Activated CD4-positive, alpha-beta memory T cell treated with anti-CD3 and anti-CD28 coated beads for 36 hours (primary cell): Measurements from ENCODE around the gene SLC35F6. TPM values are rescaled to one million over a fixed set of nuclear protein-coding genes. Genes with fewer than 3 reads are reported as not detected.
"Not testable (repeated sequence)": the region's sequence is repeated elsewhere in the genome, so short reads cannot be mapped to it uniquely, and the experiment has no call there.

Source experiments
- CTCF ChIA-PET: fragments of 350-600 bp; sonication (Branson Sonifier 250); formaldehyde crosslinking; loops from one replicate; lab custom pipeline; 2021; ENCODE audit warnings: antibody characterized with exemption, inconsistent platforms; lab: Charles Lee
- POLR2A ChIA-PET: fragments of 350-600 bp; sonication (Branson Sonifier 250); formaldehyde crosslinking; loops from one replicate; lab custom pipeline; 2021; ENCODE audit warnings: antibody characterized with exemption; lab: Charles Lee
- DNase-seq: peaks from one replicate; pipeline ENCODE4 v3.0.0-alpha.2; 2020
- H3K27ac Mint-ChIP-seq: one replicate; pipeline ENCODE4 v1.8.0; 2021; ENCODE audit warnings: mixed read lengths
- H3K27me3 Mint-ChIP-seq: one replicate; pipeline ENCODE4 v1.8.0; 2021; ENCODE audit warnings: mixed read lengths
- H3K36me3 Mint-ChIP-seq: one replicate; pipeline ENCODE4 v1.8.0; 2021; ENCODE audit warnings: mixed read lengths
- H3K4me1 Mint-ChIP-seq: one replicate; pipeline ENCODE4 v1.8.0; 2021; ENCODE audit warnings: low read depth, mixed read lengths
- H3K4me3 Mint-ChIP-seq: one replicate; pipeline ENCODE4 v1.8.0; 2021; ENCODE audit warnings: mild to moderate bottlenecking, mixed read lengths
- H3K9me3 Mint-ChIP-seq: one replicate; pipeline ENCODE4 v1.8.0; 2021; ENCODE audit warnings: mixed read lengths
- intact Hi-C: fragments of 100-400 bp; cut with micrococcal nuclease; formaldehyde crosslinking; loops from one replicate; pipeline ENCODE4 v1.15.1; 2023
- total RNA-seq, 2 experiments: library from RNA; stranded (reverse); gene quantifications; one replicate each; pipeline ENCODE4 v1.2.3, GENCODE V29; 2021

SLC35F6 gene
- total RNA-seq, 2 experiments from 2014 or later = 6.6 to 6.8 TPM

DNA sequence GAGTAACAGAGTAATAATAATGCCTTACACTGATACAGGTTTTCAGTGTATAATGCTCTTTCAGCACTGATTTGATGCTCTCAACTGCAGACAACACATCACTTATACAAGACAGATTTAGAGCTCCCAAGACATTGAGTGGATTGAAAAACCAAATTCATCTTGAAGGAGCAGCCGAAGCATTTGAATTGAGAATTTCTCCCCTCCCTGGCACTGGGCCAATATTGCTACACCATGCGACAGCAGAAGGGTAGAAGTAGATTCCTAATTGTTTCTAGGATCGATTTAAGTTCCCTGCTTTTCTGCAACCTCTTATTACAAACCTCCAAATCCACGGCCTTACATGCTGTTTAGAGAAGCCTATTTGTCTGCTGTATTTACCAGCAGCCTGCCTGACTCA is 37.2 kb downstream of the SLC35F6 start:
- Mint-ChIP-seq H3K27me3 (no peaks in the 10 kb centered on the region), H3K27ac (no peak overlapping the region), H3K9me3 (no peaks in the 10 kb centered on the region), H3K36me3 (peaks cover 9% of the 10 kb centered on the region), H3K4me1 (no peaks in the 10 kb centered on the region), H3K4me3 (no peak overlapping the region)
- POLR2A ChIA-PET = no interaction called here
- intact Hi-C loops = no loop called here
- CTCF ChIA-PET = no interaction called here
- no peak for DNase-seq

DNA sequence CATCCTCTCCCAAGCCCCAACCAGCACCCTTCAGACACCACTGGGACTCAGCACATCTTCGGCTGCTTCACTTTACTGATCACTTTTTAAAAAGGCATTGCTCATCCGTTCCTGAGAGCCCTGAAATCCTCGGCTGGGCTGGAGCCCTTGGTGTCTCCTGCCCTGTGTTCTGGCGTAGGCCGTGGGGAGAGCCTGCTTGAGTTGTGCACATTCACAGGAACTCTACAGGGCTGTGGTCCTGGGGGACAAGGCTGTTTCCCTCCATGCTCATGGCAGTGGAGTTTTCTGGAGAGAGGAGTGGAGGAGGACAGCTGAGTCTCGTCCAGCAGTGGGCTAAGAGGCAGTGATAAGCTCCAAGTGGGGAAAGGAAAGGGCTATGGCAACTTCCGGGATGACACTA is 37.7 kb downstream of the SLC35F6 start:
- no peak overlapping the region for H3K27ac Mint-ChIP-seq
- intact Hi-C loops = no loop called here
- no peak for DNase-seq
- H3K4me3 Mint-ChIP-seq = no peak overlapping the region
- no peaks in the 10 kb centered on the region for H3K4me1 Mint-ChIP-seq
- CTCF ChIA-PET = no interaction called here
- no peaks in the 10 kb centered on the region for H3K9me3 Mint-ChIP-seq
- POLR2A ChIA-PET = no interaction called here
- peaks cover 9% of the 10 kb centered on the region for H3K36me3 Mint-ChIP-seq
- H3K27me3 Mint-ChIP-seq = no peaks in the 10 kb centered on the region

DNA sequence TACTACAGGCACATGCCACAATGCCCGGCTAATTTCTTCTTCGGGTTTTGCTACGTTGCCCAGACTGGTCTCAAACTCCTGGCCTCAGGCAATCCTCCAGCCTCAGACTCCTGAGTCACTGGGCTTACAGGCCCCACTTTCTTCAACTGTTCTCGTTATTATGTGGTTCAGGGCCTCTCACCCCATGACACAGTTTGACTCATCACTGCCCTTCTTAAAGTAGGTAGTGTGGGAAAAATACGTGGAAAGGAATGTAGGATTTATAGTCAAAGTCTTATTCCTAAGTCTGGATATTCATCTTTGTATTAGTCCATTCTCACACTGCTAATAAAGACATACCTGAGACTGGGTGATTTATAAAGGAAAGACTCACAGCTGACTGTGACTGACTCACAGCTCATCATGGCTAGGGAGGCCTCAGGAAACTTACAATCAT is 41.2 kb downstream of the SLC35F6 start:
- POLR2A ChIA-PET = no interaction called here
- no peaks in the 10 kb centered on the region for H3K36me3 Mint-ChIP-seq

DNA sequence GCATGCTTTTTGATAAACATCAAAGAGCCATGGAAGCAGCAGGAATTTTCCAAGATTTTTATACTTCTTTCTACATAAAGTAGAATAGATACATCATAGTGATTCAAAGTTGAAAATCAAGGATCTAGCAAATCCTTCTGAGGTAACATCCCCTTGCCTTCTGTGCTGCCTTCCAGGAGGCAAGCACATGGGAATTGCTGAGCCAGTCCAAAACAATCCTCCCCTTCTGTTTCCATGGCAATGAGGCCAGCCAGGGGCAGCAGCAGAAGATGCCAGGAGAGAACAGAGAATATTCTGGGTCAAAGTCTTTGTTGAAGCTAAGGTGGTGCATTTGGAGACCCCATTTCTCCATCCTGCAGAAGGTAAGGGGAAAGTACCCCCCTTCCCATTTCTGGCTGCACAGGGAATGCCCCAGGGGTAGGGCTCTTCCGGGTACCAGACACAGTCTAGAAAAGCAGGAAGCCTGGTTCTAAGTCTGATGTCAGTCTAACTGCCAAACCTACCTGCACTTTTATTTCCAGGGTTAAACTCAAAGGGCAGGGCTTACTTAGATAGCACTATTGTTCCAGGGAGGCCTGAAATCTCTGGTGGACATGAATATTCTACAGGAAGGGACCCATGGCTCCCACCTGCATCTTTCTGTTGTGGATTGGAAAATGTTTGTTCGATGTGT is 43.8 kb downstream of the SLC35F6 start:
- Mint-ChIP-seq H3K4me1 (peaks cover 11% of the 10 kb centered on the region), H3K4me3 (no peak overlapping the region), H3K9me3 (no peaks in the 10 kb centered on the region), H3K27me3 (no peaks in the 10 kb centered on the region), H3K27ac (no peak overlapping the region), H3K36me3 (no peaks in the 10 kb centered on the region)
- ChIA-PET POLR2A (interaction anchor here (0.6 kb wide), 1 partner anchor 85 kb away, joined by 6 read pairs; no protein-coding TSS in a partner anchor), CTCF (no interaction called here)
- intact Hi-C loops = no loop called here
- no peak for DNase-seq

More for the DNA sequence above, 41.2 kb downstream of the SLC35F6 start:
- H3K9me3 Mint-ChIP-seq = no peaks in the 10 kb centered on the region
- CTCF ChIA-PET = no interaction called here
- H3K4me1 Mint-ChIP-seq = peaks cover 8% of the 10 kb centered on the region
- no peak for DNase-seq
- H3K27me3 Mint-ChIP-seq = no peaks in the 10 kb centered on the region
- intact Hi-C loops = no loop called here
- no peak overlapping the region for H3K27ac Mint-ChIP-seq
- H3K4me3 Mint-ChIP-seq = no peak overlapping the region

DNA sequence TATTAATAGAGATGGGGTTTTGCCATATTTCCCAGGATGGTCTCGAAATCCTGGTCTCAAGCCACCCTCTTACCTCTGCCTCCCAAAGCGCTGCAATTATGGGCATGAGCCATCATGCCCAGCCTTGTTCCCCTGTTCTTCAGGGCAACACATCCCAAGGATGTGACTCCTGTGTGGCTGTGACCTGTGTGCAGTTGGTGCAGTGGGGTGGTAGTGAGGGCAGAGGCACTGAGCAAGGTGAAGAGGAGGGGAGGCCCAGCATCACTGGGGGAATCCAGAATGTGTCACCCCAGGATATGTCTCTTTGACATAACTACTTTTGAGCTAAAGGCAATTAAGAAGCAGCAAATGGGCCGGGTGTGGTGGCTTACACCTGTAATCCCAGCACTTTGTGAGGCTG is 45.1 kb downstream of the SLC35F6 start:
- no peak for DNase-seq
- no peaks in the 10 kb centered on the region for H3K27me3 Mint-ChIP-seq
- H3K4me3 Mint-ChIP-seq = no peak overlapping the region
- no peak overlapping the region for H3K27ac Mint-ChIP-seq
- ChIA-PET CTCF (no interaction called here), POLR2A (no interaction called here)
- no peaks in the 10 kb centered on the region for H3K36me3 Mint-ChIP-seq
- H3K9me3 Mint-ChIP-seq = no peaks in the 10 kb centered on the region
- peaks cover 11% of the 10 kb centered on the region for H3K4me1 Mint-ChIP-seq
- intact Hi-C loops = no loop called here

DNA sequence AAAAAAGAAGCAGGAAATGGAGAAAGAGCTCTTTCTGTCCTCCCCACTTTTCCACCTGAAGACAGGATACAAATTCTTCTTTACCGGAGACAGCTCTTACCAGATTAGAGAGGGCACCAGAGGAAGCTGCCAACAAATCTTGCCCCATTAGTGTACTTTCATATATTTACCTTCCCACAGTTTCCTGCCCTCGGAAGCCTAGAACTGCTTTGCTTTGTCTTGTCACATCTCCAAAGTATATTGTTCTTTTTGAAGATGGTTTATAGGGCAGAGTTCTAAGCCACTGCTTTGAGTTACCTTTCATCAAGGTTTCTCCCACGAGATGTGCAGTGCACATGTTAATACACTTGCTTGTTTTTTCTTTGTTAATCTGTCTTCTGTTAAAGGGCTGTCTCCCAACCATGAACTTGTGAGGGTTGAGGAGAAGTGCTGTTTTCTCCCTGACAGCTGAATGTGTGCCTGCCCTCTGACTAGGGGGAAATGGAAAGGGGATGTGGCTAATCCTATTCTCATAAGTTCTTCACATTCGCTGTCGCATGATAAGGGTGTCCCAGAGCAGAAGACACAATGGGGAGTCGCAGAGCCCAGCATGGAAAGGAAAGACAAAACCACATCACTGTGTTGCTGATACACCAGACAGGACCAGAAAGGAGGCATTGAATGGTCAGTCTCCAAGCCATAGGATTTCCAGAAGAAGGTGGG is 45.9 kb downstream of the SLC35F6 start:
- ChIA-PET POLR2A (no interaction called here), CTCF (no interaction called here)
- H3K36me3 Mint-ChIP-seq = no peaks in the 10 kb centered on the region
- no peak overlapping the region for H3K27ac Mint-ChIP-seq
- H3K4me1 Mint-ChIP-seq = peaks cover 11% of the 10 kb centered on the region
- no peaks in the 10 kb centered on the region for H3K9me3 Mint-ChIP-seq
- DNase-seq = no peak
- H3K4me3 Mint-ChIP-seq = no peak overlapping the region
- intact Hi-C loops = no loop called here
- peaks cover under 1% of the 10 kb centered on the region for H3K27me3 Mint-ChIP-seq

DNA sequence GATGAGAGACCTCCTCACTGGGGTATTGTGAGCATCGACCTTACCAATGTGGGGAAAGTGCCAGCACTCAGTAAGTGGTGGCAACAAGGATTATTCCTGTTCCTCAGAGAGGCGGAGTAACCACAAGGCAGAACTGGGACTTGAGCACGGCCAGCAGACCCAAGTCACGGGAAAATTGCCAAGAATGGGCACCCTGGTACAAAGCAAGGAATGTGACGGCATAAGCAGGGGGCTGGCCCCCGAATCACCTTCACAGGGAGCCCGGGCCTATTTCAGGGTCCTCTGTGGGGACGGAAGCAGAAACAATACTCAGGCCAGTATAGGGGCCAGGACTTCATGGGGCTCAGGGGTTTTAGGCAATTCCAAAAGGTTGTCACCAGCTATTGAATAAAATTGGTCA is 47.2 kb downstream of the SLC35F6 start:
- Mint-ChIP-seq H3K27ac (no peak overlapping the region), H3K9me3 (no peaks in the 10 kb centered on the region), H3K36me3 (no peaks in the 10 kb centered on the region), H3K27me3 (peaks cover 3% of the 10 kb centered on the region), H3K4me3 (no peak overlapping the region), H3K4me1 (peaks cover 11% of the 10 kb centered on the region)
- no peak for DNase-seq
- intact Hi-C loops = no loop called here
- ChIA-PET POLR2A (no interaction called here), CTCF (no interaction called here)

DNA sequence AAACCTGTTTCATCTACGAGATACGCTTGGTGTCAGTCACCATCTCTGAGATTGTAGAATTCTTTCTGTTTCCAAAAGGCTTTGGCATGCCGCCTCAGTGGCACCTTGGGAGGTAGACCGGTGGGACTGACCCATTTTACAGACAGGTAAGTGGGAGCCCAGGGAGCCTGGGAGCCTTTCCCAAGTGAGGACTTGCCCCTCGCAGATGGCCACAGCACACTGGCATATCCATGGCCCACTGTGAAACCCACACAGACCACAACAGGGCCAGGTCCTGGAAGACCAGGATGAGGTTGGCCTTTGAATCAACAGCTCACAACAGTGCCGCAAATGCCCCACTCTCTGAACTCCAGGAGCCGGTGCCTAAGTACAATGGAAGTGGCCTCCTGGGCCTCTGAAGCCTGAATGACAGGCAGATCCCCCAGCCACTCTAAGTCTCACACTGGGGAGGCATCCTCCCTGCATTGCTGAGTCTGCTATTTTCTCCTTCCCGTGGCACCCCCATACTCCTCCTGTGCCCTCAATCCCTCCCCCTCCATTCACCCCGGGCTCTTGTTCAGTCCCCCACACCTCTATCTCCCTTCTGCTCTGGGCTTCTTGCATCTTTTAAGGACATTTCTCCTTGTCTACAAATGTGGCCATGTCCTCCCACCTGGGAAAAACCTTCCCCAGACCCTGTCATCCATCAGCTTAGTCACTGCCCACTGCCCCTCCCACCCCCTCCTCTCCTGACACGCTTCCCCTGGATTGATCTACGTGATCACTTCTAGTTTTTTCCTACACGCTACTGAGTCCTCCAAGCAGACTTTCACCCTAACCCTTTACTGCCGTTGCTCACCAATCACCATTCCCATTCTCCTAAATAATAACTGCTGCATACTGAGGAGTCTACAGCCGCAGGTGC is 48.0 kb downstream of the SLC35F6 start:
- Mint-ChIP-seq H3K4me3 (no peak overlapping the region), H3K27me3 (peaks cover 6% of the 10 kb centered on the region), H3K27ac (no peak overlapping the region), H3K9me3 (no peaks in the 10 kb centered on the region), H3K4me1 (peaks cover 11% of the 10 kb centered on the region), H3K36me3 (no peaks in the 10 kb centered on the region)
- DNase-seq = no peak
- CTCF ChIA-PET = no interaction called here
- intact Hi-C loops = no loop called here
- POLR2A ChIA-PET = interaction anchor here (0.6 kb wide), 1 partner anchor 55 kb away, joined by 5 read pairs; no protein-coding TSS in a partner anchor

DNA sequence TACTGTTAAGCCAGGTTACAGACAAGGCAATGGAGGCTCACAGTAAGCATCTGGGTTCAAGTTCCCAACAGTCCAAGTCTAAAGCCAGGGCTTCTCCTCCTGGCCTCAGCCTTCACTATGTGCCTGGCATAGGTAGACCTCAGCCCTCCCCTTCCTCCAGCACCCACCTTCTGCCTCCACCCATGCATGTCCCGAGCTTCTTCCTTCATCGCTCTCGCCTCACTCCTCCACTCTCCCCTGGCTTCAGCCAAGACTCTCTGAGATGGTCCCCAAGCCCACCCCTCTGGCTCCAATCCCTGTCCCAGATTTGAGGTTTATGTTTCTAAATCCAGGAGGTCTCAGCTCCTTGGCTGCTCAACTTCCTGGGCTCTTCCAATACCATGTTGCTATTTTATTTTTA is 48.6 kb downstream of the SLC35F6 start:
- H3K27me3 Mint-ChIP-seq = peaks cover 6% of the 10 kb centered on the region
- no peak overlapping the region for H3K27ac Mint-ChIP-seq
- peaks cover 11% of the 10 kb centered on the region for H3K4me1 Mint-ChIP-seq
- no peaks in the 10 kb centered on the region for H3K36me3 Mint-ChIP-seq
- CTCF ChIA-PET = interaction anchor here (1.3 kb wide), 1 partner anchor 33 kb away, joined by 5 read pairs; no protein-coding TSS in a partner anchor
- intact Hi-C loops = no loop called here
- no peaks in the 10 kb centered on the region for H3K9me3 Mint-ChIP-seq
- no peak overlapping the region for H3K4me3 Mint-ChIP-seq
- DNase-seq = no peak
- POLR2A ChIA-PET = interaction anchor here (0.6 kb wide), 1 partner anchor 56 kb away, joined by 5 read pairs; no protein-coding TSS in a partner anchor

DNA sequence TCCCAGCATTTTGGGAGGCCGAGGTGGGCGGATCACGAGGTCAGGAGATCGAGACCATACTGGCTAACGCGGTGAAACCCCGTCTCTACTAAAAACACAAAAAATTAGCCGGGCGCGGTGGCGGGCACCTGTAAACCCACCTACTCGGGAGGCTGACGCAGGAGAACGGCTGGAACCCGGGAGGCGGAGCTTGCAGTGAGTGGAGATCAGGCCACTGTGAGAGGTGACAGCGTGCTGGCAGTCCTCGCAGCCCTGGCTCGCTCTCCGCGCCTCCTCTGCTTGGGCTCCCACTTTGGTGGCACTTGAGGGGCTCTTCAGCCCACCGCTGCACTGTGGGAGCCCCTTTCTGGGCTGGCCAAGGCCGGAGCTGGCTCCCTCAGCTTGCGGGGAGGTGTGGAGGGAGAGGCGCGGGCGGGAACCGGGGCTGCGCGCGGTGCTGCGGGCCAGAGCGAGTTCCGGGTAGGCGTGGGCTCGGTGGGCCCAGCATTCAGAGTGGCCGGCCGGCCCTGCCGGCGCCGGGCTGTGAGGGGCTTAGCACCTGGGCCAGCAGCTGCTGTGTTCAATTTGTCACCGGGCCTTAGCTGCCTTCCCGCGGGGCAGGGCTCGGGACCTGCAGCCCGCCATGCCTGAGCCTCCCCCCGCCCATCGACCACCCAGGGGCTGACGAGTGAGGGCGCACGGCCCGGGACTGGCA is 50.1 kb downstream of the SLC35F6 start:
- H3K4me3 Mint-ChIP-seq, H3K27me3 Mint-ChIP-seq, H3K27ac Mint-ChIP-seq, H3K36me3 Mint-ChIP-seq, DNase-seq, H3K9me3 Mint-ChIP-seq, POLR2A ChIA-PET, intact Hi-C loops: not testable (repeated sequence)
- peaks cover 10% of the 10 kb centered on the region for H3K4me1 Mint-ChIP-seq
- CTCF ChIA-PET = interaction anchor here (0.6 to 1.3 kb wide), 2 partner anchors 22 to 32 kb away, joined by 3 to 5 read pairs; no protein-coding TSS in a partner anchor

DNA sequence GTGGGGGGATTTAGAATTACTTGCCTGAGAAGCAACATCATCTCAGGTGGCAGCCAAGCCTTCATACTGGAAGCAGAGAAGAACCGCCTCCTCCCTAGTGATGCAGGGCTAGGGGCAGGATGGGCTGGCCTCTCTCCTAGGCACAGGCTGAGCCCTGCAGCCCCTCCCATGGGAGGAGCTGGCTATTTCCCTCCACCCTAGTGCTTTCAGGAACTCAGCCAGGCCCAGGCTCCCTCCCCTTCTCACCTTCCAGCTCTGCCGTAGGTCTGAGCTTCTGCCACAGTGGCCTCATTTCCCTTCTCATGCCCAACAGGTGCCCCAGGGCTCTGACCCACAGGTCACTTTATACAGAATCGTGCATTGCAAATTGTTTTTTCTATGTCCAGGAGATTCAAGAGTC is 52.8 kb downstream of the SLC35F6 start:
- ChIA-PET CTCF (no interaction called here), POLR2A (no interaction called here)
- no peak for DNase-seq

More for the DNA sequence above, 52.8 kb downstream of the SLC35F6 start:
- H3K36me3 Mint-ChIP-seq = no peaks in the 10 kb centered on the region
- H3K27ac Mint-ChIP-seq = no peak overlapping the region
- peaks cover 7% of the 10 kb centered on the region for H3K27me3 Mint-ChIP-seq
- no peaks in the 10 kb centered on the region for H3K9me3 Mint-ChIP-seq
- no peaks in the 10 kb centered on the region for H3K4me1 Mint-ChIP-seq
- intact Hi-C loops = no loop called here
- no peak overlapping the region for H3K4me3 Mint-ChIP-seq
